Endothelial cell of umbilical vein (primary cell): ENCODE measurements around the gene SHCBP1L. TPM values are rescaled to one million over a fixed set of nuclear protein-coding genes. Genes with fewer than 3 reads are reported as not detected.
"Not testable (repeated sequence)": the region's sequence is repeated elsewhere in the genome, so short reads cannot be mapped to it uniquely, and the experiment has no call there.

Source experiments
- BruUV-seq: library from RNA; stranded (reverse); fragments of 400-500 nt; replicated peaks from 2 replicates; lab custom pipeline; 2021; lab: Mats Ljungman, UMichigan
- CTCF ChIA-PET: fragments of 300-600, 350-600 bp; sonication (Branson Sonifier 250); formaldehyde crosslinking; loops from one replicate; lab custom pipeline; 2021; ENCODE audit warnings: antibody characterized with exemption, inconsistent platforms; lab: Charles Lee
- POLR2A ChIA-PET: fragments of 300-600, 350-600 bp; sonication (Branson Sonifier 250); formaldehyde crosslinking; loops from one replicate; lab custom pipeline; 2021; ENCODE audit warnings: antibody characterized with exemption, inconsistent platforms; lab: Charles Lee
- DNase-seq: peaks from one replicate; pipeline ENCODE4 v3.0.0-alpha.2; 2011; ENCODE audit warnings: low read depth, low spot score
- FAIRE-seq: peaks from 2 replicates; lab custom pipeline; 2011; peaks lifted over from hg19 to GRCh38; lab: Jason Lieb, UNC
- H2AFZ ChIP-seq: 2 replicates; pipeline ENCODE4 v1.6.0; 2012; ENCODE audit warnings: low read depth, low read length, control low read depth, inconsistent platforms
- H3K27ac ChIP-seq: 2 replicates; pipeline ENCODE4 v1.5.1; 2011; ENCODE audit warnings: low read depth, mild to moderate bottlenecking, control low read depth, low read length, moderate library complexity; ENCODE audit not compliant: insufficient read depth
- H3K27me3 ChIP-seq, 2 experiments: 2 replicates each; pipeline versions ENCODE4 v1.6.0 to v1.6.1; 2011; ENCODE audit warnings: low read length in 2 of 2, mixed read lengths in 1 of 2; ENCODE audit not compliant: control insufficient read depth in 2 of 2, insufficient read depth in 2 of 2
- H3K36me3 ChIP-seq, 2 experiments: 2 replicates in 1 of 2; 3 replicates in 1 of 2; pipeline ENCODE4 v1.5.1; 2011; ENCODE audit warnings: low read length in 2 of 2, mild to moderate bottlenecking in 1 of 2, moderate library complexity in 1 of 2; ENCODE audit not compliant: control insufficient read depth in 2 of 2, insufficient read depth in 2 of 2; ENCODE audit errors: extremely low read depth in 1 of 2
- H3K4me1 ChIP-seq: 3 replicates; pipeline ENCODE4 v1.5.1; 2011; ENCODE audit warnings: mild to moderate bottlenecking, low read length; ENCODE audit not compliant: control insufficient read depth, insufficient read depth; ENCODE audit errors: extremely low read depth
- H3K4me2 ChIP-seq: 2 replicates; pipeline ENCODE4 v1.6.1; 2011; ENCODE audit warnings: low read length, control low read depth, mixed read lengths; ENCODE audit not compliant: insufficient read depth
- H3K4me3 ChIP-seq, 3 experiments: fragments of 200-600 bp in 1 of 3; sonication (generic), shearing (Covaris generic) in 1 of 3; replicated peaks in 1 of 3; 2 replicates each; pipeline ENCODE4 v1.5.1; 2011 to 2016; ENCODE audit warnings: control low read depth in 3 of 3, low read length in 3 of 3, mild to moderate bottlenecking in 2 of 3, inconsistent platforms in 1 of 3, low read depth in 1 of 3, moderate library complexity in 1 of 3; ENCODE audit not compliant: insufficient read depth in 1 of 3
- H3K79me2 ChIP-seq: 2 replicates; pipeline ENCODE4 v1.6.0; 2012; ENCODE audit warnings: low read length, inconsistent platforms; ENCODE audit not compliant: control insufficient read depth, insufficient read depth
- H3K9ac ChIP-seq: replicated peaks from 2 replicates; pipeline ENCODE3; 2011; ENCODE audit warnings: low read length, control low read depth; ENCODE audit not compliant: insufficient read depth; ENCODE audit errors: extremely low read depth
- H3K9me1 ChIP-seq: replicated peaks from 3 replicates; pipeline ENCODE4 v1.6.0; 2011; ENCODE audit warnings: mild to moderate bottlenecking, low read length; ENCODE audit not compliant: control insufficient read depth, insufficient read depth; ENCODE audit errors: extremely low read depth
- H3K9me3 ChIP-seq: replicated peaks from 2 replicates; pipeline ENCODE4 v1.5.1; 2012; ENCODE audit warnings: low read length, inconsistent platforms; ENCODE audit not compliant: control insufficient read depth, insufficient read depth
- H4K20me1 ChIP-seq: replicated peaks from 2 replicates; pipeline ENCODE3; 2011; ENCODE audit warnings: mild to moderate bottlenecking, low read length; ENCODE audit not compliant: control insufficient read depth, insufficient read depth; ENCODE audit errors: extremely low read depth
- CTCF ChIP-seq, 2 donors: IDR thresholded peaks; 1 replicate in 1 of 2; 2 replicates in 1 of 2; pipeline ENCODE4 v1.5.1; 2011; ENCODE audit warnings: low read length in 2 of 2, mild to moderate bottlenecking in 2 of 2, moderate library complexity in 2 of 2, control low read depth in 1 of 2, inconsistent platforms in 1 of 2, low read depth in 1 of 2; ENCODE audit not compliant: insufficient read depth in 1 of 2; ENCODE audit errors: extremely low read depth in 1 of 2
- EZH2 ChIP-seq: IDR thresholded peaks from 2 replicates; pipeline ENCODE4 v1.6.1; 2012; ENCODE audit warnings: borderline replicate concordance, low read depth, mild to moderate bottlenecking, moderate library complexity, low read length, inconsistent platforms; ENCODE audit not compliant: severe bottlenecking
- FOS ChIP-seq: IDR thresholded peaks from 2 replicates; pipeline ENCODE4 v1.6.1; 2011; ENCODE audit warnings: mild to moderate bottlenecking, low read length, moderate library complexity, borderline replicate concordance; ENCODE audit not compliant: insufficient read depth
- GATA2 ChIP-seq: IDR thresholded peaks from 2 replicates; pipeline ENCODE4 v1.7.0; 2011; ENCODE audit warnings: low read depth, mild to moderate bottlenecking, moderate library complexity, mixed read lengths, low read length; ENCODE audit not compliant: insufficient read length, insufficient read depth
- JUN ChIP-seq: IDR thresholded peaks from 2 replicates; pipeline ENCODE4 v1.6.1; 2011; ENCODE audit warnings: borderline replicate concordance, low read depth; ENCODE audit not compliant: insufficient read length, insufficient read depth
- MAX ChIP-seq: IDR thresholded peaks from 2 replicates; pipeline ENCODE4 v1.6.1; 2011; ENCODE audit not compliant: insufficient read depth, insufficient read length
- MYC ChIP-seq: IDR thresholded peaks from one replicate; pipeline ENCODE4 v1.6.1; 2011; ENCODE audit warnings: mild to moderate bottlenecking, low read depth, low read length
- POLR2A ChIP-seq: IDR thresholded peaks from 2 replicates; pipeline ENCODE4 v1.6.1; 2012; ENCODE audit warnings: low read depth, mild to moderate bottlenecking, control low read depth, low read length
- POLR2AphosphoS5 ChIP-seq: IDR thresholded peaks from 2 replicates; pipeline ENCODE4 v1.6.1; 2012; ENCODE audit warnings: low read depth, mild to moderate bottlenecking, control low read depth, low read length, moderate library complexity; ENCODE audit not compliant: insufficient read depth
- dilution Hi-C: fragments of 300-500 bp; cut with MboI; formaldehyde crosslinking; loops from one replicate; pipeline ENCODE4 v1.15.0; 2019; ENCODE audit warnings: low sequenced_read_pairs; ENCODE audit not compliant: extremely low pct_ligation_motif_present
- intact Hi-C: fragments of 100-400 bp; cut with micrococcal nuclease; formaldehyde crosslinking; loops from one replicate; pipeline ENCODE4 v1.10.0; 2022
- polyA plus RNA-seq, 4 experiments: library from polyadenylated mRNA; depleted of rRNA in 3 of 4; stranded (reverse) in 3 of 4; unstranded in 1 of 4; fragments of >200 nt; gene quantifications; 2 replicates each; pipeline versions ENCODE4 v1.2.1 to v1.2.3, GENCODE V29; 2011 to 2012; ENCODE audit warnings: missing spikeins in 1 of 4
- total RNA-seq: library from RNA; stranded (reverse); gene quantifications from 2 replicates; pipeline ENCODE4 v1.2.3, GENCODE V29; 2021

The SHCBP1L gene
- total and polyA plus RNA-seq, 2 donors (not counting 3 experiments of a cell fraction or from before 2014, with no cell fraction given): not detected

DNA sequence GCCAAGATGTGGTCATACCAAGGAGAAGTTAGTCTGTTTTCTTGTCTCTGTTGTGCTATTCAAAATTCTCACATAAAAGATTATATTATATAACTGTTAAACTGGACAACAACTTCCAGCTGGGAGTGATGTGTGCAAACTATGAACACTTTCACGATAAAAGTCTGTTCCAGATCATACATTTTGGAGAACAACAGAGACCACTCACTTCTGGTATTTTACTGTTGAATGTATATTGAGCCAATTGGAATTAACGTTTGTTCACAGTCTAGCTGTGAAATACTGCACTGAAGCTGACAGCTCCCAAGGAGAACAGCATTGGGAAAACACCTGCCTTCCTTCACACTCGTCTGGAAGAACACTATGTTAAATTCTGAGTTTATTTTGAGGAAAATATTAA lies 860 bp upstream of the SHCBP1L start:
- no TSS peak for BruUV-seq
- DNase-seq (no peak), FAIRE-seq (no peak)
- H3K27me3 ChIP-seq: peaks cover 2 to 3% of the 10 kb centered on the region in 2 experiments
- H2AFZ ChIP-seq: no peak overlapping the region
- no peaks in the 10 kb centered on the region for H3K9me1 ChIP-seq
- no peaks in the 10 kb centered on the region for H3K79me2 ChIP-seq
- no peaks in the 10 kb centered on the region for H3K9me3 ChIP-seq
- H3K9ac ChIP-seq: no peak overlapping the region
- H3K27ac ChIP-seq: no peak overlapping the region
- H3K36me3 ChIP-seq: no peaks in the 10 kb centered on the region
- intact Hi-C loops (no loop called here), dilution Hi-C loops (no loop called here)
- ChIA-PET POLR2A (no interaction called here), CTCF (interaction anchor here (0.7 to 1.4 kb wide), 2 partner anchors 70 to 274 kb away, joined by 3 read pairs; no protein-coding TSS in a partner anchor)
- H3K4me2 ChIP-seq: no peak overlapping the region
- no peak for TF ChIP-seq CTCF (IDR thresholded peaks at IDR 0.05; ENCODE audit: extremely low read depth in 1 of 2, insufficient read depth in 1 of 2, low read depth in 1 of 2, low read length in 2 of 2)
- no peak for TF ChIP-seq POLR2AphosphoS5
- no peak for TF ChIP-seq GATA2
- TF ChIP-seq MAX: no peak
- no peak for TF ChIP-seq EZH2
- no peak for TF ChIP-seq POLR2A
- TF ChIP-seq JUN: no peak
- TF ChIP-seq MYC: no peak
- TF ChIP-seq FOS: no peak
- peaks cover 2% of the 10 kb centered on the region for H3K4me1 ChIP-seq
- no peak overlapping the region for H3K4me3 ChIP-seq
- no peaks in the 10 kb centered on the region for H4K20me1 ChIP-seq

DNA sequence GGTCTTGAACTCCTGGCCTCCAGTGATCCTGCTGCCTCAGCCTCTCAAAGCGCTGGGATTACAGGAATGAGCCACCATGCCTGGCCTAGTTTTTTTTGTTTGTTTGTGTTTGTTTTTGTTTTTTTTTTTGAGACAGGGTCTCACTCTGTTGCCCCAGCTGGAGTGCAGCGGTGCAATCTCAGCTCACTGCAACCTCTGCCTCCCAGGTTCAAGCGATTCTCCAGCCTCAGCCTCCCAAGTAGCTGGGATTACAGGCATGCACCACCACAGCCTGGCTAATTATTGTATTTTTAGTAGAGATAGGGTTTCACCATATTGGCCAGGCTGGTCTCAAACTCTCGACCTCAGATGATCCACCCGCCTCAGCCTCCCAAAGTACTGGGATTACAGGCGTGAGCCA lies 9.6 kb downstream of the SHCBP1L start:
- H3K4me2 ChIP-seq, H3K4me3 ChIP-seq, BruUV-seq, POLR2A ChIA-PET, FAIRE-seq, H4K20me1 ChIP-seq, H3K9ac ChIP-seq, H3K79me2 ChIP-seq, H3K9me3 ChIP-seq, H3K4me1 ChIP-seq, H3K36me3 ChIP-seq, DNase-seq, dilution Hi-C loops, H3K27ac ChIP-seq, H2AFZ ChIP-seq, H3K27me3 ChIP-seq, intact Hi-C loops, H3K9me1 ChIP-seq: not testable (repeated sequence)
- CTCF ChIA-PET: interaction anchor here (1.7 kb wide), 1 partner anchor 285 kb away, joined by 4 read pairs; no protein-coding TSS in a partner anchor

DNA sequence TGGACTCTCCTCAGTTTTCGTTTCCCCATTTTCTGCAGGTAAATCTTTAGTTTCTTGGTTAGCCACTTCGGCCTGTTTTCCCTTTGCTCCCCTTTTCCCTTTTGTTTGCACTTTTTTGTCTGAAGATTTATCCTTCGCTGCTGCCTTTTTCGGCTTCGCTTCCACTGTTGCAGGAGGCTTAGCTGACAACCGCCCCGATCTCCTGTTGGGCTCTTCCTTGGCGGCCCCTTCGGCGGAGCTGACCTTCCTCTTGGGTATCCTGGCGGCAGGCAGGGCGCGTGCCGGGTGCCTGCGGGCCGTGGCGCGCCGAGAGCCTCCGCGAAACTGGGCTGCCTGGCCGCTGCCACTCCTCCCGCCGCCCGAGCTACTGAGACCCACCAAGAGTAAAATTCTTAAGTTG lies 10.8 kb downstream of the SHCBP1L start:
- not testable (repeated sequence) for FAIRE-seq
- peak overlapping the region; percentile 55 for H3K4me2 ChIP-seq

More for the DNA sequence above, 10.8 kb downstream of the SHCBP1L start:
- H3K27me3 ChIP-seq, H3K4me1 ChIP-seq, H3K36me3 ChIP-seq, BruUV-seq, H3K27ac ChIP-seq, dilution Hi-C loops, H3K79me2 ChIP-seq, DNase-seq, H4K20me1 ChIP-seq, H3K4me3 ChIP-seq, intact Hi-C loops, H3K9me1 ChIP-seq, H3K9me3 ChIP-seq, H3K9ac ChIP-seq, POLR2A ChIA-PET: not testable (repeated sequence)
- CTCF ChIA-PET: interaction anchor here (1.1 to 1.7 kb wide), 2 partner anchors 15 to 286 kb away, joined by 3 to 4 read pairs; no protein-coding TSS in a partner anchor
- H2AFZ ChIP-seq: peak overlapping the region; percentile 62
